AG09309 (cell line): ENCODE measurements around the gene ADSS1.
A peak's percentile ranks its signal among the peaks of the same experiment; 100 is the strongest.

Experiments used
- DNase-seq: peaks from one replicate; pipeline ENCODE4 v3.0.0-alpha.2; 2010; ENCODE audit warnings: low read depth
- H3K4me3 ChIP-seq: 2 replicates; pipeline ENCODE4 v1.5.1; 2011; ENCODE audit warnings: mild to moderate bottlenecking, low read depth, low read length, moderate library complexity; ENCODE audit not compliant: control insufficient read depth
- CTCF ChIP-seq: IDR thresholded peaks from 2 replicates; pipeline ENCODE4 v1.5.1; 2011; ENCODE audit warnings: mild to moderate bottlenecking, low read depth, low read length, inconsistent platforms; ENCODE audit not compliant: insufficient read depth, control insufficient read depth; ENCODE audit errors: missing control alignments

The ADSS1 gene

GRCh38 chr14:104765517-104765916 lies 41.5 kb downstream of the ADSS1 start:
- DNase-seq, result no peak
- H3K4me3 ChIP-seq, result no peak overlapping the region
- no peak for TF ChIP-seq CTCF

GRCh38 chr14:104766256-104766862 lies 42.3 kb downstream of the ADSS1 start:
- H3K4me3 ChIP-seq, result no peak overlapping the region
- DNase-seq, result no peak
- TF ChIP-seq CTCF, result no peak

GRCh38 chr14:104766863-104767633 lies 43.0 kb downstream of the ADSS1 start:
- TF ChIP-seq CTCF, result no peak
- DNase-seq, result no peak
- no peak overlapping the region for H3K4me3 ChIP-seq

GRCh38 chr14:104767634-104767918 lies 43.5 kb downstream of the ADSS1 start:
- no peak for DNase-seq
- no peak for TF ChIP-seq CTCF
- H3K4me3 ChIP-seq, result no peak overlapping the region

- no peak overlapping the region for H3K4me3 ChIP-seq
- TF ChIP-seq CTCF, result peak; percentile 90
Observed at GRCh38 chr14:104768437-104769323, 44.7 kb downstream of the ADSS1 start.

GRCh38 chr14:104769324-104770071 lies 45.5 kb downstream of the ADSS1 start:
- TF ChIP-seq CTCF, result no peak
- H3K4me3 ChIP-seq, result no peak overlapping the region
- no peak for DNase-seq

More at GRCh38 chr14:104768437-104769323, 44.7 kb downstream of the ADSS1 start:
- peak; percentile 16 for DNase-seq
